Right lobe of liver (tissue), 6 donors: ENCODE measurements around the gene PAK1. TPM values are rescaled to one million over a fixed set of nuclear protein-coding genes. Genes with fewer than 3 reads are reported as not detected.

Source experiments
- ATAC-seq, 4 donors: fragments of 200-7000 bp; cut with Tn5 transposase; one replicate each; pipeline ENCODE4 v1.9.1; 2020; ENCODE audit warnings: mild to moderate bottlenecking in 4 of 4, moderate library complexity in 4 of 4
- DNase-seq, 3 donors: peaks; one replicate each; pipeline ENCODE4 v3.0.0-alpha.2; 2020
- H3K27ac ChIP-seq, 3 donors: fragments of 200-600 bp; one replicate each; pipeline ENCODE4 v1.8.0; 2022
- H3K27me3 ChIP-seq, 2 donors: fragments of 200-600 bp; one replicate each; pipeline ENCODE4 v1.8.0; 2022
- H3K36me3 ChIP-seq, 4 donors: fragments of 200-600 bp; sonication (generic) in 1 of 4; one replicate each; pipeline versions ENCODE4 v1.5.1 to v1.8.0; 2017 to 2022; ENCODE audit warnings: control low read depth in 1 of 4
- H3K4me1 ChIP-seq, 4 donors: fragments of 200-600 bp; sonication (generic) in 1 of 4; one replicate each; pipeline versions ENCODE4 v1.5.1 to v1.8.0; 2017 to 2022; ENCODE audit warnings: control low read depth in 1 of 4
- H3K4me3 ChIP-seq, 3 donors: fragments of 200-600 bp; one replicate each; pipeline ENCODE4 v1.8.0; 2022
- H3K9me3 ChIP-seq, 4 donors: fragments of 200-600 bp; sonication (generic) in 1 of 4; one replicate each; pipeline versions ENCODE4 v1.5.1 to v1.8.0; 2017 to 2022; ENCODE audit warnings: control low read depth in 1 of 4
- CTCF ChIP-seq, 4 donors: fragments of 200-600 bp in 3 of 4; fragments of 450-650 bp in 1 of 4; IDR thresholded peaks; one replicate each; pipeline versions ENCODE4 v1.5.1 to v1.8.0; 2016 to 2022; ENCODE audit warnings: antibody characterized with exemption in 4 of 4, mild to moderate bottlenecking in 2 of 4
- POLR2A ChIP-seq: fragments of 450-650 bp; IDR thresholded peaks from one replicate; pipeline ENCODE4 v1.6.1; 2017; ENCODE audit warnings: antibody characterized with exemption, mild to moderate bottlenecking
- WGBS: methylation state at CpG from one replicate; pipeline ENCODE4 v1.1.6; 2018; ENCODE audit warnings: low coverage, low lambda C conversion rate; ENCODE audit not compliant: insufficient coverage; ENCODE audit errors: missing lambda C conversion rate; 5-methylcytosine and 5-hydroxymethylcytosine counted together
- intact Hi-C, 2 donors: fragments of 100-400 bp; cut with DNase I; formaldehyde crosslinking; loops; one replicate each; pipeline versions ENCODE4 v1.11.2 to v1.14.1; 2022
- total RNA-seq, 6 experiments: library from RNA; depleted of rRNA in 2 of 6; stranded (reverse); fragments of >200 nt in 2 of 6; fragmentation: NEBNext Ultra II Directional in 3 of 6; extraction: Animal tissue kit (Norgen Biotek cat#: 25700) in 3 of 6; gene quantifications; one replicate each; pipeline versions ENCODE4 v1.1.0 to v1.2.4, GENCODE V29; 2016 to 2023
- donor health status: DM: no; HTN: yes; CAD: no.
- donor health status: DM: no; HTN: no; CAD: no.
- donor health status: DM: no; HTN: no; CAD: no.
- donor health status: DM: no; HTN: yes; CAD: no.
- donor health status: DM: no; HTN: yes; CAD: no.

Gene PAK1
- total RNA-seq, 6 experiments from 2014 or later: 7.3 to 14.5 (median 9.3) TPM

GRCh38 chr11:77435972-77436371 is 37.9 kb downstream of the PAK1 start:
- H3K27me3 ChIP-seq: no peaks in the 10 kb centered on the region
- WGBS: 87% methylated on average over 2 of the region's 2 CpGs
- ATAC-seq: peak in 1 of 4 donors; percentile 15

GRCh38 chr11:77431813-77432212 is 42.1 kb downstream of the PAK1 start:
- no peak for ATAC-seq
- TF ChIP-seq POLR2A: no peak
- no peak for TF ChIP-seq CTCF (IDR thresholded peaks at IDR 0.05)
- no peaks in the 10 kb centered on the region for H3K27me3 ChIP-seq
- H3K27ac ChIP-seq: no peak overlapping the region
- H3K36me3 ChIP-seq: no peaks in the 10 kb centered on the region
- no peaks in the 10 kb centered on the region for H3K9me3 ChIP-seq
- DNase-seq: no peak
- H3K4me3 ChIP-seq: no peak overlapping the region
- 71% methylated on average over 1 of the region's 1 CpG for WGBS
- H3K4me1 ChIP-seq: no peaks in the 10 kb centered on the region
- intact Hi-C loops: no loop called here

More at GRCh38 chr11:77435972-77436371, 37.9 kb downstream of the PAK1 start:
- no peak for DNase-seq
- no peak for TF ChIP-seq CTCF (IDR thresholded peaks at IDR 0.05)
- TF ChIP-seq POLR2A: no peak
- Histone ChIP-seq H3K9me3 (no peaks in the 10 kb centered on the region), H3K4me1 (no peaks in the 10 kb centered on the region), H3K27ac (no peak overlapping the region), H3K4me3 (no peak overlapping the region), H3K36me3 (no peaks in the 10 kb centered on the region)
- intact Hi-C loops: no loop called here

GRCh38 chr11:77428598-77428997 is 45.3 kb downstream of the PAK1 start:
- Histone ChIP-seq H3K4me1 (no peaks in the 10 kb centered on the region), H3K27me3 (no peaks in the 10 kb centered on the region), H3K9me3 (no peaks in the 10 kb centered on the region), H3K36me3 (no peaks in the 10 kb centered on the region), H3K4me3 (no peak overlapping the region), H3K27ac (no peak overlapping the region)
- WGBS: 100% methylated on average over 1 of the region's 1 CpG
- no peak for TF ChIP-seq CTCF (IDR thresholded peaks at IDR 0.05)
- no peak for TF ChIP-seq POLR2A
- intact Hi-C loops: no loop called here
- DNase-seq (no peak), ATAC-seq (no peak)

GRCh38 chr11:77425346-77425745 is 48.5 kb downstream of the PAK1 start:
- ATAC-seq: no peak
- 84% methylated on average over 4 of the region's 4 CpGs for WGBS

More at GRCh38 chr11:77425346-77425745, 48.5 kb downstream of the PAK1 start:
- intact Hi-C loops: no loop called here
- no peak for DNase-seq
- H3K4me1 ChIP-seq: no peaks in the 10 kb centered on the region
- H3K36me3 ChIP-seq: no peaks in the 10 kb centered on the region
- H3K4me3 ChIP-seq: no peak overlapping the region
- H3K27ac ChIP-seq: no peak overlapping the region
- TF ChIP-seq POLR2A (no peak), CTCF (IDR thresholded peaks at IDR 0.05) (no peak)
- no peaks in the 10 kb centered on the region for H3K27me3 ChIP-seq
- no peaks in the 10 kb centered on the region for H3K9me3 ChIP-seq
